Right atrium auricular region (tissue), 2 donors: ENCODE measurements around the gene CYP17A1. TPM values are rescaled to one million over a fixed set of nuclear protein-coding genes. Genes with fewer than 3 reads are reported as not detected.
A peak's percentile ranks its signal among the peaks of the same experiment; 100 is the strongest.
"Not testable (repeated sequence)": the region's sequence is repeated elsewhere in the genome, so short reads cannot be mapped to it uniquely, and the experiment has no call there.

Source experiments
- DNase-seq: peaks from one replicate; pipeline ENCODE4 v3.0.0-alpha.2; 2019; ENCODE audit warnings: low spot score
- H3K27ac ChIP-seq, 2 donors: fragments of 200-600 bp; sonication (generic); 1 replicate in 1 of 2; 2 replicates in 1 of 2; pipeline ENCODE4 v1.5.1; 2016 to 2019
- H3K27me3 ChIP-seq, 2 donors: fragments of 200-600 bp; sonication (generic); one replicate each; pipeline versions ENCODE4 v1.5.1 to v1.6.0; 2017 to 2019
- H3K36me3 ChIP-seq: fragments of 200-600 bp; sonication (generic); one replicate; pipeline ENCODE4 v1.5.1; 2016
- H3K4me1 ChIP-seq, 2 donors: fragments of 200-600 bp; sonication (generic); one replicate each; pipeline versions ENCODE4 v1.5.1 to v1.6.0; 2017 to 2019
- H3K4me3 ChIP-seq, 2 donors: fragments of 200-600 bp; sonication (generic); 1 replicate in 1 of 2; 2 replicates in 1 of 2; pipeline ENCODE4 v1.5.1; 2017 to 2019; ENCODE audit warnings: mild to moderate bottlenecking in 1 of 2, moderate library complexity in 1 of 2
- H3K9me3 ChIP-seq, 2 donors: fragments of 200-600 bp; sonication (generic); one replicate each; pipeline ENCODE4 v1.5.1; 2019
- total RNA-seq, 2 donors: library from RNA; depleted of rRNA; stranded (reverse); fragments of >200 nt; gene quantifications; one replicate each; pipeline ENCODE4 v1.1.0, GENCODE V29; 2016
- TF ChIP-seq, protein P1 (sequence below), 2 donors: fragments of 200-600 bp; sonication (generic); IDR thresholded peaks; one replicate each; pipeline ENCODE4 v1.5.1; 2019; ENCODE audit warnings: antibody characterized with exemption in 2 of 2

The CYP17A1 gene
- total RNA-seq, 2 donors from 2014 or later = 0.47 TPM; not detected in 1

GRCh38 chr10:102841827-102842345 is 4.7 kb upstream of the CYP17A1 start:
- TF ChIP-seq, protein P1, sequence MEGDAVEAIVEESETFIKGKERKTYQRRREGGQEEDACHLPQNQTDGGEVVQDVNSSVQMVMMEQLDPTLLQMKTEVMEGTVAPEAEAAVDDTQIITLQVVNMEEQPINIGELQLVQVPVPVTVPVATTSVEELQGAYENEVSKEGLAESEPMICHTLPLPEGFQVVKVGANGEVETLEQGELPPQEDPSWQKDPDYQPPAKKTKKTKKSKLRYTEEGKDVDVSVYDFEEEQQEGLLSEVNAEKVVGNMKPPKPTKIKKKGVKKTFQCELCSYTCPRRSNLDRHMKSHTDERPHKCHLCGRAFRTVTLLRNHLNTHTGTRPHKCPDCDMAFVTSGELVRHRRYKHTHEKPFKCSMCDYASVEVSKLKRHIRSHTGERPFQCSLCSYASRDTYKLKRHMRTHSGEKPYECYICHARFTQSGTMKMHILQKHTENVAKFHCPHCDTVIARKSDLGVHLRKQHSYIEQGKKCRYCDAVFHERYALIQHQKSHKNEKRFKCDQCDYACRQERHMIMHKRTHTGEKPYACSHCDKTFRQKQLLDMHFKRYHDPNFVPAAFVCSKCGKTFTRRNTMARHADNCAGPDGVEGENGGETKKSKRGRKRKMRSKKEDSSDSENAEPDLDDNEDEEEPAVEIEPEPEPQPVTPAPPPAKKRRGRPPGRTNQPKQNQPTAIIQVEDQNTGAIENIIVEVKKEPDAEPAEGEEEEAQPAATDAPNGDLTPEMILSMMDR (IDR thresholded peaks at IDR 0.05) = no peak
- Histone ChIP-seq H3K9me3 (peaks cover 0 to 12% of the 10 kb centered on the region in 2 donors), H3K4me1 (no peaks in the 10 kb centered on the region), H3K27me3 (no peaks in the 10 kb centered on the region), H3K4me3 (no peak overlapping the region), H3K36me3 (no peaks in the 10 kb centered on the region), H3K27ac (no peak overlapping the region)
- no peak for DNase-seq

DNA sequence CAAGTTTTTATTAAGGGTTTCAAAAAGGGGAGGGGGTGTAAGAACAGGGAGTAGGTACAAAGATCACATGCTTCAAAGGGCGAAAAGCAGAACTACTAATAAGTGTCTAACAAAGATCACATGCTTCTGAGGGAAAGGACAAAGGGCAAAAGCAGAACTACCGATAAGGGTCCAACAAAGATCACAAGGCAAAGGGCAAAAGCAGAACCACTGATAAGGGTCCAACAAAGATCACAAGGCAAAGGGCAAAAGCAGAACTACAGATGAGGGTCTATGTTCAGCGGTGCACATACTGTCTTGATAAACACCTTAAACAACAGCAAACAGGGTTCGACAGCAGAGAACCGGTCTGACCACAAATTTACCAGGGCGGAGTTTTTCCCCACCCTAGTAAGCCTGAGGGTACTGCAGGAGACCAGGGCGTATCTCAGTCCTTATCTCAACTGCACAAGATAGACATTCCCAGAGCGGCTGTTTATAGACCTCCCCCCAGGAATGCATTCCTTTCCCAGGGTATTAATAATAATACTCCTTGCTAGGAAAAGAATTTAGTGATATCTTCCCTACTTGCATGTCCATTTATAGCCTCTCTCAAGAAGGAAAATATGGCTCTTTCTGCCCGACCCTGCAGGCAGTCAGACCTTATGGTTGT is 1.2 kb upstream of the CYP17A1 start:
- H3K4me3 ChIP-seq, DNase-seq, H3K36me3 ChIP-seq, H3K4me1 ChIP-seq, H3K27ac ChIP-seq, H3K27me3 ChIP-seq: not testable (repeated sequence)
- H3K9me3 ChIP-seq = peaks cover 0 to 12% of the 10 kb centered on the region in 2 donors

DNA sequence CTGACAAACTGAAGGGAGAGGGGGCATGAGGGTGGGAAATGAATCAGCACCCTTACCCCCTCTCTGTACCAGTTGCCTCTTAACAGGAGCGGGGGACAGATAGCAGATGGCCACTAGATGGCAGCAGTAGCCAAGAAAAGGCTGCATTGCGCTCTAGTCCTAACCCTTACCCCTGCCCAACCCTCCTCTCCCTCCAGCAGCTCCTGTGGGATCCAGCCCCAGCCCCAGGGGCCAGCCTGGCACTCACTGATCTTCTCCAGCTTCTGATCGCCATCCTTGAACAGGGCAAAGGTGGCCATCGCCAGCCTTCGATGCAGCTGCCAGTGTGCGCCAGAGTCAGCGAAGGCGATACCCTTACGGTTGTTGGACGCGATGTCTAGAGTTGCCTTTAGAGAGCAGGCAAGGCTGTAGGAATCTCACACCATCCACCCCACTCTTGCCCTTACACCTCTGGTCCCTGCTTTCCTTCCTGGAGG is 2.2 kb downstream of the CYP17A1 start:
- H3K36me3 ChIP-seq = no peaks in the 10 kb centered on the region
- no peaks in the 10 kb centered on the region for H3K27me3 ChIP-seq
- H3K4me3 ChIP-seq = no peak overlapping the region
- TF ChIP-seq, protein P1 (IDR thresholded peaks at IDR 0.05) = peak; percentile 80 to 91
- H3K9me3 ChIP-seq = peaks cover 0 to 12% of the 10 kb centered on the region in 2 donors
- H3K27ac ChIP-seq = no peak overlapping the region
- peak; percentile 82 for DNase-seq
- no peaks in the 10 kb centered on the region for H3K4me1 ChIP-seq

DNA sequence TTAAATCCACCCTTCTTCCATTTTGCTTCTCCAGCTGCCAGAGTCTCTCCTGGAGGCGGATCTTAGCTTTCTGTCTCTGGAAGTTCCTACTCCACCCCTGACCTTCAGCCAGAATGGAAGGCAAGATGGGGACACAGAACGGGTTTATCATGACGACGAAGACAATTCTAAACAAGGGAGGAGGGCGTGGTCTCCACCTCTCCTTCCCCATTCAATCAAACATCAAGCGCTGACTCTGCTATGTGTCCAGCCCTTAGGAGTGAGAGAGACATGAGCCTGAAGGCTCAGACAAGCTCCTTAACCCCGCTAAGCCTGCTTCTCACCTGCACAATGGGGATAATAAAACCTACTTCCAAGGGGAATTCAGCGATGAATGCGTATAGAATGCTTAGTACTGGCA is 3.1 kb downstream of the CYP17A1 start:
- Histone ChIP-seq H3K4me1 (no peaks in the 10 kb centered on the region), H3K27ac (no peak overlapping the region), H3K9me3 (peaks cover 0 to 12% of the 10 kb centered on the region in 2 donors), H3K4me3 (no peak overlapping the region), H3K27me3 (no peaks in the 10 kb centered on the region), H3K36me3 (no peaks in the 10 kb centered on the region)
- no peak for DNase-seq
- TF ChIP-seq, protein P1 (IDR thresholded peaks at IDR 0.05) = no peak

- Histone ChIP-seq H3K36me3 (no peaks in the 10 kb centered on the region), H3K4me3 (no peak overlapping the region), H3K27me3 (no peaks in the 10 kb centered on the region), H3K27ac (no peak overlapping the region), H3K4me1 (no peaks in the 10 kb centered on the region), H3K9me3 (peaks cover 0 to 3% of the 10 kb centered on the region in 2 donors)
- TF ChIP-seq, protein P1 (IDR thresholded peaks at IDR 0.05) = no peak
- no peak for DNase-seq
These were observed 4.2 kb downstream of the CYP17A1 start for GRCh38 chr10:102832987-102833386.

GRCh38 chr10:102832248-102832647 is 5.0 kb downstream of the CYP17A1 start:
- Histone ChIP-seq H3K9me3 (no peaks in the 10 kb centered on the region), H3K4me1 (no peaks in the 10 kb centered on the region), H3K4me3 (no peak overlapping the region), H3K27me3 (no peaks in the 10 kb centered on the region), H3K36me3 (no peaks in the 10 kb centered on the region), H3K27ac (no peak overlapping the region)
- DNase-seq = no peak
- TF ChIP-seq, protein P1 (IDR thresholded peaks at IDR 0.05) = no peak
